Testis (tissue), 3 donors: ENCODE data around the gene STRIP2. TPM values are rescaled to one million over a fixed set of nuclear protein-coding genes. Genes with fewer than 3 reads are reported as not detected.

Source experiments
- DNase-seq: peaks from one replicate; pipeline ENCODE4 v3.0.0-alpha.2; 2019
- H3K27ac ChIP-seq, 2 donors: fragments of 200-600 bp; sonication (generic); one replicate each; pipeline ENCODE4 v1.5.1; 2019
- H3K27me3 ChIP-seq: fragments of 200-600 bp; sonication (generic); one replicate; pipeline ENCODE4 v1.5.1; 2019
- H3K36me3 ChIP-seq: fragments of 200-600 bp; sonication (generic); one replicate; pipeline ENCODE4 v1.5.1; 2017; ENCODE audit warnings: low read depth; ENCODE audit errors: missing control alignments
- H3K4me1 ChIP-seq: fragments of 200-600 bp; sonication (generic); one replicate; pipeline ENCODE4 v1.5.1; 2019
- H3K4me3 ChIP-seq, 2 donors: fragments of 200-600 bp; sonication (generic); one replicate each; pipeline ENCODE4 v1.5.1; 2017 to 2019
- H3K9me3 ChIP-seq: fragments of 200-600 bp; sonication (generic); one replicate; pipeline ENCODE4 v1.5.1; 2017
- CTCF ChIP-seq, 3 experiments: fragments of 450-650 bp in 2 of 3; fragments of 200-600 bp in 1 of 3; sonication (generic) in 1 of 3; IDR thresholded peaks; one replicate each; pipeline ENCODE4 v1.5.1; 2016 to 2019; ENCODE audit warnings: antibody characterized with exemption in 3 of 3, mild to moderate bottlenecking in 2 of 3, moderate library complexity in 1 of 3
- POLR2A ChIP-seq: fragments of 450-650 bp; IDR thresholded peaks from one replicate; pipeline ENCODE4 v1.6.1; 2017; ENCODE audit warnings: antibody characterized with exemption, mild to moderate bottlenecking, moderate library complexity
- WGBS, 2 donors: methylation state at CpG; one replicate each; pipeline ENCODE4 v1.1.5; 2018; 5-methylcytosine and 5-hydroxymethylcytosine counted together
- intact Hi-C: fragments of 100-400 bp; cut with DNase I; formaldehyde crosslinking; loops from one replicate; pipeline ENCODE4 v1.15.1; 2023; ENCODE audit warnings: low total_unique reads
- polyA plus RNA-seq: library from polyadenylated mRNA; stranded (reverse); fragments of 350-450 nt; fragmentation: Illumina TruSeq; extraction: RNeasy Lipid Tissue Mini Kit (QIAGEN cat#74804); gene quantifications from one replicate; pipeline ENCODE4 v1.2.3, GENCODE V29; 2014; ENCODE audit warnings: low read depth, low replicate concordance; ENCODE audit not compliant: insufficient read depth
- total RNA-seq, 2 donors: library from RNA; depleted of rRNA; stranded (reverse); fragments of >200 nt; gene quantifications; one replicate each; pipeline ENCODE4 v1.2.3, GENCODE V29; 2016

STRIP2 gene
- total and polyA plus RNA-seq, 3 donors from 2014 or later: 18.8 to 54.0 (median 25.5) TPM

GRCh38 chr7:129513546-129513945 is 79.3 kb downstream of the STRIP2 start:
- H3K27ac ChIP-seq: no peak overlapping the region
- H3K4me1 ChIP-seq: no peaks in the 10 kb centered on the region
- no peaks in the 10 kb centered on the region for H3K36me3 ChIP-seq
- WGBS, 2 donors: 87 to 90% methylated on average over 10 of the region's 10 CpGs
- H3K9me3 ChIP-seq: no peaks in the 10 kb centered on the region
- no peak for DNase-seq
- intact Hi-C loops: no loop called here
- no peak for TF ChIP-seq CTCF (IDR thresholded peaks at IDR 0.05)
- TF ChIP-seq POLR2A: no peak
- no peaks in the 10 kb centered on the region for H3K27me3 ChIP-seq
- no peak overlapping the region for H3K4me3 ChIP-seq

GRCh38 chr7:129514683-129515082 is 80.5 kb downstream of the STRIP2 start:
- Histone ChIP-seq H3K4me3 (no peak overlapping the region), H3K4me1 (no peaks in the 10 kb centered on the region), H3K27ac (no peak overlapping the region), H3K9me3 (no peaks in the 10 kb centered on the region), H3K27me3 (no peaks in the 10 kb centered on the region), H3K36me3 (no peaks in the 10 kb centered on the region)
- no peak for TF ChIP-seq CTCF (IDR thresholded peaks at IDR 0.05)
- TF ChIP-seq POLR2A: no peak
- intact Hi-C loops: no loop called here
- DNase-seq: no peak
- 61 to 69% methylated on average over 4 of the region's 4 CpGs for WGBS, 2 donors

- no peak overlapping the region for H3K4me3 ChIP-seq
- intact Hi-C loops: no loop called here
Observed at GRCh38 chr7:129515381-129515780, 81.1 kb downstream of the STRIP2 start.

GRCh38 chr7:129517931-129518330 is 83.7 kb downstream of the STRIP2 start:
- WGBS, 2 donors: 86 to 93% methylated on average over 6 of the region's 6 CpGs
- intact Hi-C loops: no loop called here
- TF ChIP-seq POLR2A: no peak
- TF ChIP-seq CTCF (IDR thresholded peaks at IDR 0.05): no peak
- Histone ChIP-seq H3K36me3 (no peaks in the 10 kb centered on the region), H3K4me1 (no peaks in the 10 kb centered on the region), H3K27ac (no peak overlapping the region), H3K27me3 (no peaks in the 10 kb centered on the region), H3K4me3 (no peak overlapping the region), H3K9me3 (no peaks in the 10 kb centered on the region)
- no peak for DNase-seq

More at GRCh38 chr7:129515381-129515780, 81.1 kb downstream of the STRIP2 start:
- Histone ChIP-seq H3K27me3 (no peaks in the 10 kb centered on the region), H3K36me3 (no peaks in the 10 kb centered on the region), H3K27ac (no peak overlapping the region), H3K9me3 (no peaks in the 10 kb centered on the region), H3K4me1 (no peaks in the 10 kb centered on the region)
- no peak for DNase-seq
- TF ChIP-seq POLR2A (no peak), CTCF (IDR thresholded peaks at IDR 0.05) (no peak)
- WGBS, 2 donors: 58 to 63% methylated on average over 4 of the region's 4 CpGs

GRCh38 chr7:129519464-129519863 is 85.2 kb downstream of the STRIP2 start:
- H3K27ac ChIP-seq: no peak overlapping the region
- WGBS, 2 donors: 39 to 57% methylated on average over 5 of the region's 5 CpGs
- H3K27me3 ChIP-seq: no peaks in the 10 kb centered on the region
- TF ChIP-seq POLR2A: no peak
- no peak for TF ChIP-seq CTCF (IDR thresholded peaks at IDR 0.05)
- H3K9me3 ChIP-seq: no peaks in the 10 kb centered on the region
- no peak overlapping the region for H3K4me3 ChIP-seq
- intact Hi-C loops: no loop called here
- H3K4me1 ChIP-seq: no peaks in the 10 kb centered on the region
- DNase-seq: no peak
- no peaks in the 10 kb centered on the region for H3K36me3 ChIP-seq
